Testis (tissue), 3 donors: Measurements from ENCODE around the gene PTCSC3. TPM values are rescaled to one million over a fixed set of nuclear protein-coding genes. Genes with fewer than 3 reads are reported as not detected.

Experiments
- DNase-seq: peaks from one replicate; pipeline ENCODE4 v3.0.0-alpha.2; 2019
- H3K27ac ChIP-seq, 2 donors: fragments of 200-600 bp; sonication (generic); one replicate each; pipeline ENCODE4 v1.5.1; 2019
- H3K27me3 ChIP-seq: fragments of 200-600 bp; sonication (generic); one replicate; pipeline ENCODE4 v1.5.1; 2019
- H3K36me3 ChIP-seq: fragments of 200-600 bp; sonication (generic); one replicate; pipeline ENCODE4 v1.5.1; 2017; ENCODE audit warnings: low read depth; ENCODE audit errors: missing control alignments
- H3K4me1 ChIP-seq: fragments of 200-600 bp; sonication (generic); one replicate; pipeline ENCODE4 v1.5.1; 2019
- H3K4me3 ChIP-seq, 2 donors: fragments of 200-600 bp; sonication (generic); one replicate each; pipeline ENCODE4 v1.5.1; 2017 to 2019
- H3K9me3 ChIP-seq: fragments of 200-600 bp; sonication (generic); one replicate; pipeline ENCODE4 v1.5.1; 2017
- POLR2A ChIP-seq: fragments of 450-650 bp; IDR thresholded peaks from one replicate; pipeline ENCODE4 v1.6.1; 2017; ENCODE audit warnings: antibody characterized with exemption, mild to moderate bottlenecking, moderate library complexity
- WGBS, 2 donors: methylation state at CpG; one replicate each; pipeline ENCODE4 v1.1.5; 2018; 5-methylcytosine and 5-hydroxymethylcytosine counted together
- intact Hi-C: fragments of 100-400 bp; cut with DNase I; formaldehyde crosslinking; loops from one replicate; pipeline ENCODE4 v1.15.1; 2023; ENCODE audit warnings: low total_unique reads
- polyA plus RNA-seq: library from polyadenylated mRNA; stranded (reverse); fragments of 350-450 nt; fragmentation: Illumina TruSeq; extraction: RNeasy Lipid Tissue Mini Kit (QIAGEN cat#74804); gene quantifications from one replicate; pipeline ENCODE4 v1.2.3, GENCODE V29; 2014; ENCODE audit warnings: low read depth, low replicate concordance; ENCODE audit not compliant: insufficient read depth
- total RNA-seq, 2 donors: library from RNA; depleted of rRNA; stranded (reverse); fragments of >200 nt; gene quantifications; one replicate each; pipeline ENCODE4 v1.2.3, GENCODE V29; 2016
- TF ChIP-seq, protein P1 (sequence below), 3 experiments: fragments of 450-650 bp in 2 of 3; fragments of 200-600 bp in 1 of 3; sonication (generic) in 1 of 3; IDR thresholded peaks; one replicate each; pipeline ENCODE4 v1.5.1; 2016 to 2019; ENCODE audit warnings: antibody characterized with exemption in 3 of 3, mild to moderate bottlenecking in 2 of 3, moderate library complexity in 1 of 3

The PTCSC3 gene
- total and polyA plus RNA-seq, 3 donors from 2014 or later, result not detected

GRCh38 chr14:36151335-36151734 lies 25.2 kb downstream of the PTCSC3 start:
- no peak for TF ChIP-seq POLR2A
- Histone ChIP-seq H3K4me3 (no peak overlapping the region), H3K4me1 (no peaks in the 10 kb centered on the region), H3K36me3 (no peaks in the 10 kb centered on the region), H3K9me3 (no peaks in the 10 kb centered on the region), H3K27ac (no peak overlapping the region), H3K27me3 (no peaks in the 10 kb centered on the region)
- DNase-seq, result no peak
- 87 to 91% methylated on average over 3 of the region's 3 CpGs for WGBS, 2 donors
- intact Hi-C loops, result no loop called here

- no peaks in the 10 kb centered on the region for H3K4me1 ChIP-seq
- WGBS, 2 donors, result 86% methylated on average over 2 of the region's 2 CpGs
- no peak overlapping the region for H3K27ac ChIP-seq
- no peaks in the 10 kb centered on the region for H3K36me3 ChIP-seq
- intact Hi-C loops, result no loop called here
- no peaks in the 10 kb centered on the region for H3K27me3 ChIP-seq
- no peak overlapping the region for H3K4me3 ChIP-seq
- TF ChIP-seq, protein P1, sequence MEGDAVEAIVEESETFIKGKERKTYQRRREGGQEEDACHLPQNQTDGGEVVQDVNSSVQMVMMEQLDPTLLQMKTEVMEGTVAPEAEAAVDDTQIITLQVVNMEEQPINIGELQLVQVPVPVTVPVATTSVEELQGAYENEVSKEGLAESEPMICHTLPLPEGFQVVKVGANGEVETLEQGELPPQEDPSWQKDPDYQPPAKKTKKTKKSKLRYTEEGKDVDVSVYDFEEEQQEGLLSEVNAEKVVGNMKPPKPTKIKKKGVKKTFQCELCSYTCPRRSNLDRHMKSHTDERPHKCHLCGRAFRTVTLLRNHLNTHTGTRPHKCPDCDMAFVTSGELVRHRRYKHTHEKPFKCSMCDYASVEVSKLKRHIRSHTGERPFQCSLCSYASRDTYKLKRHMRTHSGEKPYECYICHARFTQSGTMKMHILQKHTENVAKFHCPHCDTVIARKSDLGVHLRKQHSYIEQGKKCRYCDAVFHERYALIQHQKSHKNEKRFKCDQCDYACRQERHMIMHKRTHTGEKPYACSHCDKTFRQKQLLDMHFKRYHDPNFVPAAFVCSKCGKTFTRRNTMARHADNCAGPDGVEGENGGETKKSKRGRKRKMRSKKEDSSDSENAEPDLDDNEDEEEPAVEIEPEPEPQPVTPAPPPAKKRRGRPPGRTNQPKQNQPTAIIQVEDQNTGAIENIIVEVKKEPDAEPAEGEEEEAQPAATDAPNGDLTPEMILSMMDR (IDR thresholded peaks at IDR 0.05), result no peak
- TF ChIP-seq POLR2A, result no peak
- DNase-seq, result no peak
- no peaks in the 10 kb centered on the region for H3K9me3 ChIP-seq
Measured at GRCh38 chr14:36134038-36134437, 42.5 kb downstream of the PTCSC3 start.

DNA sequence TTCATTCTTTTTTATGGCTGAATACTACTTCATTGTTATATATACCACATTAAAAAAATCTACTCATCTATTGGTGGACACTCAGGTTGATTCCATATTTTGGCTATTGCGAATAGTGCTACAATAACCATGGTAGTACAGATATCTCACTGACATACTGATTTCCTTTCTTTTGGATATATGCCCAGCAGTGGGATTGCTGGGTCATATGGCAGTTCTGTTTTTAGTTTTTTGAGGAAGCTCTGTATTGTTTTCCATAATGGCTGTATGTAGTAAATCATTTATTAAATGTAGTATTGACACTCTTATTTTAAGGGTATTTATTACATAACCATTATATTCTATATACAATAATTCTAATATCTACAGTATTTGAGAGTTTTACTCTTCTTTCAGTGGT lies 43.7 kb downstream of the PTCSC3 start:
- no peaks in the 10 kb centered on the region for H3K9me3 ChIP-seq
- WGBS, 2 donors, result 0 to 50% methylated on average over 1 of the region's 1 CpG
- no peaks in the 10 kb centered on the region for H3K27me3 ChIP-seq
- no peak overlapping the region for H3K4me3 ChIP-seq
- no peaks in the 10 kb centered on the region for H3K4me1 ChIP-seq
- no peaks in the 10 kb centered on the region for H3K36me3 ChIP-seq
- TF ChIP-seq POLR2A, result no peak
- TF ChIP-seq, protein P1 (IDR thresholded peaks at IDR 0.05), result no peak
- H3K27ac ChIP-seq, result no peak overlapping the region
- intact Hi-C loops, result no loop called here
- no peak for DNase-seq

DNA sequence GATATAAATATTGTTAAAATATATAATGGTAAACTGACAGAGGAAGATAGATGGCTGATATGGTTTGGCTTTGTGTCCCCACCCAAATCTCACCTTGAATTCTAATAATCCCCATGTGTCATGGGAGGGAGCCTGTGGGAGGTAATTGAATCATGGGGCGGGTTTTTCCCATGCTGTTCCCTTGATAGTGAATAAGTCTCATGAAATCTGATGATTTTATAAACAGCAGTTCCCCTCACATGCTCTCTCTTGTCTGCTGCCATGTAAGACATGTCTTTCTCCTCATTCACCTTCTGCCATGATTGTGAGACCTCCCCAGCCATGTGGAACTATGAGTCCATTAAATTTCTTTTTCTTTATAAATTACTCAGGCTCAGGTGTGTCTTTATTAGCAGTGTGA lies 46.3 kb downstream of the PTCSC3 start:
- no peak overlapping the region for H3K27ac ChIP-seq
- TF ChIP-seq, protein P1 (IDR thresholded peaks at IDR 0.05), result no peak
- TF ChIP-seq POLR2A, result no peak
- H3K9me3 ChIP-seq, result no peaks in the 10 kb centered on the region
- H3K27me3 ChIP-seq, result no peaks in the 10 kb centered on the region
- H3K36me3 ChIP-seq, result no peaks in the 10 kb centered on the region
- no peaks in the 10 kb centered on the region for H3K4me1 ChIP-seq
- WGBS, 2 donors, result 73 to 85% methylated on average over 1 of the region's 1 CpG
- no peak overlapping the region for H3K4me3 ChIP-seq
- intact Hi-C loops, result no loop called here
- no peak for DNase-seq

GRCh38 chr14:36129181-36129580 lies 47.3 kb downstream of the PTCSC3 start:
- intact Hi-C loops, result no loop called here

More at GRCh38 chr14:36129181-36129580, 47.3 kb downstream of the PTCSC3 start:
- DNase-seq, result no peak
- Histone ChIP-seq H3K36me3 (no peaks in the 10 kb centered on the region), H3K4me1 (no peaks in the 10 kb centered on the region), H3K4me3 (no peak overlapping the region), H3K9me3 (no peaks in the 10 kb centered on the region), H3K27me3 (no peaks in the 10 kb centered on the region), H3K27ac (no peak overlapping the region)
- WGBS, 2 donors, result 65 to 74% methylated on average over 2 of the region's 2 CpGs
- TF ChIP-seq, protein P1 (IDR thresholded peaks at IDR 0.05), result no peak
- no peak for TF ChIP-seq POLR2A
